Adrenal gland (tissue), 12 donors: ENCODE data around the gene HSD17B14. TPM values are rescaled to one million over a fixed set of nuclear protein-coding genes. Genes with fewer than 3 reads are reported as not detected.
A peak's percentile ranks its signal among the peaks of the same experiment; 100 is the strongest.

ENCODE experiments used
- DNase-seq, 7 donors: peaks; one replicate each; pipeline ENCODE4 v3.0.0-alpha.2; 2019 to 2020
- H3K27ac ChIP-seq, 5 donors: fragments of 200-600 bp; sonication (generic) in 4 of 5; 1 replicate in 3 of 5; 2 replicates in 2 of 5; pipeline versions ENCODE4 v1.5.1 to v1.8.0; 2016 to 2020; ENCODE audit warnings: mild to moderate bottlenecking in 1 of 5
- H3K27me3 ChIP-seq: fragments of 200-600 bp; 2 replicates; pipeline ENCODE4 v1.8.0; 2021
- H3K36me3 ChIP-seq, 2 donors: fragments of 200-600 bp; replicated peaks in 1 of 2; 1 replicate in 1 of 2; 2 replicates in 1 of 2; pipeline versions ENCODE4 v1.5.1 to v1.8.0; 2018 to 2022
- H3K4me1 ChIP-seq, 2 donors: fragments of 200-600 bp; replicated peaks in 1 of 2; 1 replicate in 1 of 2; 2 replicates in 1 of 2; pipeline versions ENCODE4 v1.5.1 to v1.8.0; 2018 to 2021
- H3K4me3 ChIP-seq, 4 donors: fragments of 200-600 bp; sonication (generic) in 3 of 4; one replicate each; pipeline ENCODE4 v1.5.1; 2016 to 2018
- H3K9me3 ChIP-seq, 3 donors: fragments of 200-600 bp; sonication (generic) in 1 of 3; replicated peaks in 1 of 3; 1 replicate in 2 of 3; 2 replicates in 1 of 3; pipeline versions ENCODE4 v1.5.1 to v1.8.0; 2016 to 2021
- POLR2A ChIP-seq, 2 donors: fragments of 450-650 bp; IDR thresholded peaks; one replicate each; pipeline ENCODE4 v1.6.1; 2017; ENCODE audit warnings: antibody characterized with exemption in 2 of 2, mild to moderate bottlenecking in 2 of 2, moderate library complexity in 1 of 2
- WGBS, 4 donors: extraction: QIAGEN DNeasy Blood & Tissue Kit in 2 of 4; methylation state at CpG; one replicate each; pipeline versions ENCODE4 v1.1.5 to v1.1.7; 2013 to 2017; 5-methylcytosine and 5-hydroxymethylcytosine counted together
- intact Hi-C, 2 donors: fragments of 100-400 bp; cut with DNase I; formaldehyde crosslinking; loops; one replicate each; pipeline versions ENCODE4 v1.14.1 to v1.15.0; 2022 to 2023
- polyA plus RNA-seq, 3 donors: library from polyadenylated mRNA; stranded (reverse); fragments of 200-250 nt in 2 of 3; fragments of 350-450 nt in 1 of 3; fragmentation: Illumina TruSeq in 1 of 3; extraction: RNeasy Lipid Tissue Mini Kit (QIAGEN cat#74804) in 1 of 3; gene quantifications; one replicate each; pipeline ENCODE4 v1.2.3, GENCODE V29; 2013 to 2014
- total RNA-seq, 9 donors: library from RNA; depleted of rRNA in 4 of 9; stranded (reverse); fragments of >200 nt in 4 of 9; fragments of 120-200 nt in 1 of 9; fragmentation: NEBNext Ultra II Directional in 1 of 9; extraction: Animal tissue kit (Norgen Biotek cat#: 25700) in 1 of 9; gene quantifications; one replicate each; pipeline versions ENCODE4 v1.1.0 to v1.2.4, GENCODE V29; 2013 to 2023
- TF ChIP-seq, protein P1 (sequence below), 6 experiments: fragments of 450-650 bp in 4 of 6; fragments of 200-600 bp in 2 of 6; sonication (generic) in 1 of 6; IDR thresholded peaks; 1 replicate in 5 of 6; 2 replicates in 1 of 6; pipeline versions ENCODE4 v1.5.1 to v1.8.0; 2016 to 2021; ENCODE audit warnings: antibody characterized with exemption in 6 of 6, mild to moderate bottlenecking in 2 of 6, moderate library complexity in 1 of 6
- donor health status: healthy with polysubstance abuse.
- donor health status: Bipolar disorder and iron deficiency.
- donor health status: DM: yes; HTN: yes; CAD: no.
- donor health status: DM: no; HTN: no; CAD: no.
- donor health status: DM: no; HTN: no; CAD: no.
- donor health status: DM: yes; HTN: yes; CAD: no.

The HSD17B14 gene
- total and polyA plus RNA-seq, 12 donors, result 7.4 to 178 (median 40.6) TPM

DNA sequence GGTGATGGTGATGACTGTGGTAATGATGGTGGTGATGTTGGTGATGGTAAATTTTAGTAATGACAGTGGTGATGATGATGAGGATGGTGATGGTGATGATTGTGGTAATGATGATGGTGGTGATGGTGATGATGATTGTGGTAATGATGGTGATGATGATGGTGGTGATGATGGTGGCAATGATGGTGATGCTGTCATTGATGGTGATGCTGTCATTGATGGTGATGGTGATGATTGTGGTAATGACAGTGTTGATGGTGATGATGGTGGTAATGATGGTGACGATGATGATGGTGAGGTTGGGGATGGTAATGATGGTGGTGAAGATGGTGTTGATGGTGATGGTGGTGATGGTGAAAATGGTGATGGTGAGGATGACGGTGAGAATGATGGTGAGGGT is 13.8 kb downstream of the HSD17B14 start:
- WGBS, 4 donors, result 92 to 99% (median 96%) methylated on average over 2 of the region's 2 CpGs

DNA sequence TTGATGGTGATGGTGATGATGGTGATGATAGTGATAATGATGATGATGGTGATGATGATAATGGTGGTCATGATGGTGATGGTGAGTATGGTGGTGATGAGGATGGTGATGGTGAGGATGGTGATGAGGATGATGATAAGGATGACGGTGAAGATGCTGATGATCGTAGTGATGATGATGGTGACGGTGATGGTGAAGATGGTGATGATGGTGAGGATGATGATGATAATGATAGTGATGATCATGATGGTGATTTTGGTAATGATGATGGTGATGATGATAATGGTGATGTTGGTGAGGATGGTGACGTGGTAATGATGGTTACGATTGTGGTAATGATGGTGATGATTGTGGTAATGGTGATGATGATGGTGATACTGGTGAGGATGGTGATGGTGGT is 14.7 kb downstream of the HSD17B14 start:
- H3K9me3 ChIP-seq, result no peaks in the 10 kb centered on the region
- TF ChIP-seq, protein P1, sequence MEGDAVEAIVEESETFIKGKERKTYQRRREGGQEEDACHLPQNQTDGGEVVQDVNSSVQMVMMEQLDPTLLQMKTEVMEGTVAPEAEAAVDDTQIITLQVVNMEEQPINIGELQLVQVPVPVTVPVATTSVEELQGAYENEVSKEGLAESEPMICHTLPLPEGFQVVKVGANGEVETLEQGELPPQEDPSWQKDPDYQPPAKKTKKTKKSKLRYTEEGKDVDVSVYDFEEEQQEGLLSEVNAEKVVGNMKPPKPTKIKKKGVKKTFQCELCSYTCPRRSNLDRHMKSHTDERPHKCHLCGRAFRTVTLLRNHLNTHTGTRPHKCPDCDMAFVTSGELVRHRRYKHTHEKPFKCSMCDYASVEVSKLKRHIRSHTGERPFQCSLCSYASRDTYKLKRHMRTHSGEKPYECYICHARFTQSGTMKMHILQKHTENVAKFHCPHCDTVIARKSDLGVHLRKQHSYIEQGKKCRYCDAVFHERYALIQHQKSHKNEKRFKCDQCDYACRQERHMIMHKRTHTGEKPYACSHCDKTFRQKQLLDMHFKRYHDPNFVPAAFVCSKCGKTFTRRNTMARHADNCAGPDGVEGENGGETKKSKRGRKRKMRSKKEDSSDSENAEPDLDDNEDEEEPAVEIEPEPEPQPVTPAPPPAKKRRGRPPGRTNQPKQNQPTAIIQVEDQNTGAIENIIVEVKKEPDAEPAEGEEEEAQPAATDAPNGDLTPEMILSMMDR (IDR thresholded peaks at IDR 0.05), result no peak
- TF ChIP-seq POLR2A (IDR thresholded peaks at IDR 0.05), result no peak
- H3K4me3 ChIP-seq, result no peak overlapping the region
- H3K27me3 ChIP-seq, result no peaks in the 10 kb centered on the region
- no peak overlapping the region for H3K27ac ChIP-seq
- WGBS, 4 donors, result 73 to 95% (median 81%) methylated on average over 5 of the region's 5 CpGs
- peaks cover 9 to 16% of the 10 kb centered on the region in 2 donors for H3K4me1 ChIP-seq
- H3K36me3 ChIP-seq, result no peaks in the 10 kb centered on the region
- DNase-seq, result no peak
- intact Hi-C loops, result no loop called here

More for the DNA sequence above, 13.8 kb downstream of the HSD17B14 start:
- TF ChIP-seq, protein P1 (IDR thresholded peaks at IDR 0.05), result no peak
- TF ChIP-seq POLR2A (IDR thresholded peaks at IDR 0.05), result no peak
- Histone ChIP-seq H3K36me3 (no peaks in the 10 kb centered on the region), H3K27me3 (no peaks in the 10 kb centered on the region), H3K4me3 (no peak overlapping the region), H3K9me3 (no peaks in the 10 kb centered on the region), H3K27ac (no peak overlapping the region), H3K4me1 (peaks cover 9 to 16% of the 10 kb centered on the region in 2 donors)
- intact Hi-C loops, result no loop called here
- no peak for DNase-seq

DNA sequence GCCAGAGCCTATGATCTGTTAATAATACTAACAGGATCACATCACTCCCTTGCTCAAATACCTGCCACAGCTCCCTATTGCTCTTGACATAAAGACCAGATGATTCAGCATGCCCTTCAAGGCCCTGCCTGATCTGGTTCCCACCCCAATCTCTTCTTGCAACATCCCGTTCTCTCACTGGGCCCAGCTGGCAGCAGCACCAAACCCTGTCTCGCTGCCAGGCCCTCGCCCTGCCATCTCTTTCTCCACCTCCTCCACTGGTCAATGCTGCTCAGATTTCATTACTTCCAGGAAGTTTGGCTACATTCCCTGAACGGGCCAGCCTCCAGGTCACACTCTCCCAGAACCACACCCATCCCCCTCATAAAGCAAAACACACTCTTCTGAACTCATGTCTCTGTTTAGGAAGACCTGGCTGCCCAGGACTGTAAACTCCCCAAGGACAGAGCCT is 16.9 kb downstream of the HSD17B14 start:
- Histone ChIP-seq H3K4me1 (peaks cover 20 to 28% of the 10 kb centered on the region in 2 donors), H3K27ac (peak overlapping the region in 4 of 5 donors; percentile 54 to 91 (median 72)), H3K27me3 (no peaks in the 10 kb centered on the region), H3K4me3 (no peak overlapping the region), H3K9me3 (no peaks in the 10 kb centered on the region), H3K36me3 (no peaks in the 10 kb centered on the region)
- intact Hi-C loops, result no loop called here
- TF ChIP-seq POLR2A (IDR thresholded peaks at IDR 0.05), result peak in 1 of 2 donors; percentile 29
- TF ChIP-seq, protein P1 (IDR thresholded peaks at IDR 0.05), result no peak
- 9 to 23% (median 17%) methylated on average over 4 of the region's 4 CpGs for WGBS, 4 donors
- DNase-seq, result peak; percentile 90 to 98 (median 97)

DNA sequence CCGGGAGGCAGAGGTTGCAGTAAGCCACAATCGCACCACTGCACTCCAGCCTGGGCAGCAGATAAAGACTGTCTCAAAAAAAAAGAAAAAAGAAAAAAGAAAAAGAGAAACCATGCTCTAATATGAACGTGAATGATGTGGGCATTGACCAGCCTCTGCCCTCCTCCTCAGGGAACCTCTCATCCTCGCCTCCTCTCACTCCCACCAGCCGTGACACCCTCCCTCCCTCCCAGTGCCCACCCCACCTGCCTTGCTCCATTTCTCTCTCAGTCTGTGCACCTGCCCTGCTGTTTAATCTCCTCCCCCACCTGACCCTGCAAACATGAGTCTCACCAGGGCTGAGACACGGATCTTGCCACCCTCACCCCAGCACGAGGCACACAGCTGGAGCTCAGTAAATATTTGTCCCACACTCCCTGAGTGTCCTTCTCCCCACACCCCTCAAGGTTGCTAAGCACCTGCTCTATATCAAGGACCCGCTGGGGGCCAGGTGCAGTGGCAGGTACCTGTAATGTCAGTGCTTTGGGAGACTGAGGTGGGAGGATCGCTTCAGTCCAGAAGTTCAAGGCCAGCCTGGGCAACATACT is 18.0 kb downstream of the HSD17B14 start:
- WGBS, 4 donors, result 48 to 63% (median 56%) methylated on average over 7 to 9 of the region's 9 CpGs
- Histone ChIP-seq H3K36me3 (no peaks in the 10 kb centered on the region), H3K4me1 (peaks cover 20 to 28% of the 10 kb centered on the region in 2 donors), H3K27me3 (no peaks in the 10 kb centered on the region), H3K4me3 (no peak overlapping the region), H3K27ac (peak overlapping the region in 4 of 5 donors; percentile 54 to 91 (median 72)), H3K9me3 (no peaks in the 10 kb centered on the region)
- DNase-seq, result peak in 1 of 7 donors; percentile 37
- intact Hi-C loops, result no loop called here
- TF ChIP-seq POLR2A (IDR thresholded peaks at IDR 0.05), result no peak
- TF ChIP-seq, protein P1 (IDR thresholded peaks at IDR 0.05), result no peak
